Suprapubic skin (tissue), 4 donors: Measurements from ENCODE around the gene COL4A6. TPM values are rescaled to one million over a fixed set of nuclear protein-coding genes. Genes with fewer than 3 reads are reported as not detected.

Experiments used
- DNase-seq, 2 donors: peaks; one replicate each; pipeline ENCODE4 v3.0.0-alpha.2; 2019; ENCODE audit warnings: low spot score in 2 of 2
- H3K27ac ChIP-seq: fragments of 200-600 bp; sonication (generic); one replicate; pipeline ENCODE4 v1.5.1; 2019
- H3K27me3 ChIP-seq: fragments of 200-600 bp; sonication (generic); one replicate; pipeline ENCODE4 v1.5.1; 2019
- H3K36me3 ChIP-seq: fragments of 200-600 bp; sonication (generic); one replicate; pipeline ENCODE4 v1.5.1; 2019
- H3K4me1 ChIP-seq: fragments of 200-600 bp; sonication (generic); one replicate; pipeline ENCODE4 v1.5.1; 2019
- H3K4me3 ChIP-seq: fragments of 200-600 bp; sonication (generic); one replicate; pipeline ENCODE4 v1.5.1; 2019; ENCODE audit warnings: mild to moderate bottlenecking
- H3K9me3 ChIP-seq: fragments of 200-600 bp; sonication (generic); one replicate; pipeline ENCODE4 v1.5.1; 2019
- EP300 ChIP-seq: sonication (generic); formaldehyde crosslinking; IDR thresholded peaks from one replicate; pipeline ENCODE4 v1.6.1; 2017; ENCODE audit warnings: antibody characterized with exemption
- POLR2A ChIP-seq, 2 donors: fragments of 450-650 bp; IDR thresholded peaks; one replicate each; pipeline ENCODE4 v1.6.1; 2017; ENCODE audit warnings: antibody characterized with exemption in 2 of 2, mild to moderate bottlenecking in 2 of 2, moderate library complexity in 2 of 2
- POLR2AphosphoS5 ChIP-seq, 3 donors: sonication (generic); formaldehyde crosslinking; IDR thresholded peaks; one replicate each; pipeline ENCODE4 v1.6.1; 2017; ENCODE audit warnings: antibody characterized with exemption in 3 of 3
- WGBS: methylation state at CpG from one replicate; pipeline ENCODE4 v1.1.5; 2018; 5-methylcytosine and 5-hydroxymethylcytosine counted together
- total RNA-seq, 4 donors: library from RNA; depleted of rRNA; stranded (reverse); fragments of >200 nt; gene quantifications; one replicate each; pipeline ENCODE4 v1.1.0, GENCODE V29; 2016
- TF ChIP-seq, protein P1 (sequence below), 2 donors: fragments of 200-600 bp in 1 of 2; fragments of 450-650 bp in 1 of 2; sonication (generic) in 1 of 2; IDR thresholded peaks; one replicate each; pipeline ENCODE4 v1.5.1; 2016 to 2019; ENCODE audit warnings: antibody characterized with exemption in 2 of 2, mild to moderate bottlenecking in 1 of 2, moderate library complexity in 1 of 2

COL4A6 gene
- total RNA-seq, 4 donors from 2014 or later, result 14.9 to 20.7 (median 16.5) TPM

DNA sequence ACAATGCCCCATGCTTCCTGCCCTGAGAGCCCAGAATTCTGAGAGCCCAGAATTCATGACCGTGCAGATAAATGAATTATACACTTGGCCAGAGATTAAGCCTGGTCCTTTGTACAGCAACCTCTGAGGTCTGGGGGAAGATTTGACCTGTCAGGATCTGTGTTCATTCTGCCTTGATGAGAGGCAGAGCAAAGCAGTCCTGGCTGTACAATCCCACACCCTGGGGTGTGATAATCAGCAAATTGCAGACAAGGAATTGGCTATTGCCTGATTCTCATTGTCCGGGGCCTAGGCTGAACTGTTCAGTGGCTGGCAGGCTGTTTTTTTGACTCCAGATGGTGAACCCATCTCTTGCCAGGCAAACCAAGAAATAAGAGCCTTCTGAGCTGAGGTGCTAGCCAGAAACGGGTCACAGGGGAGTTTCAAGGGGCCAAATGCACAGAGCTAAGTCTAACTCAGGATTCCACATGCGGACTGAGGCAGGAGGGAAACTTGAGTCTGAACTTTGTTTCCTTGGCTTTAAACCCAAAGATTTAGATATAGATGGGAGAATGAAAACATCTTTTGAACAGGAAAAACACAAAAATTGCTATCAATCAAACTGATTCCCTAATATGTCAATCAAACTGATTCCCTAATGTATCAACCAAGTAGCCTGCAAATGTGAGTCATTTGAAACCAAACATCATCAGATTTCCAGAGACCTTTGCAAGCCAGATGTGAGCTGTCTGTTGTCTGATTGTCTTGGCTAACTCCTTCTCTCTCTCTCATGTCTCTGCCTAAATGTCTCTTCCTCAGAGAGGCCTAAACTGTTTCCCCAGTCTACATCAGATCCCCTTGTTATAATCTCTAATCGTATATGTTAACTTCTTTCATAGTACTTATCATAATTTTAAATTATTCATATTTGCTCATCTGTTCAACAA is 187.3 kb downstream of the COL4A6 start:
- Histone ChIP-seq H3K27me3 (no peaks in the 10 kb centered on the region), H3K4me3 (no peak overlapping the region), H3K36me3 (no peaks in the 10 kb centered on the region), H3K4me1 (no peaks in the 10 kb centered on the region), H3K9me3 (no peaks in the 10 kb centered on the region), H3K27ac (no peak overlapping the region)
- WGBS, result 77% methylated on average over 5 of the region's 5 CpGs
- no peak for DNase-seq
- TF ChIP-seq, protein P1, sequence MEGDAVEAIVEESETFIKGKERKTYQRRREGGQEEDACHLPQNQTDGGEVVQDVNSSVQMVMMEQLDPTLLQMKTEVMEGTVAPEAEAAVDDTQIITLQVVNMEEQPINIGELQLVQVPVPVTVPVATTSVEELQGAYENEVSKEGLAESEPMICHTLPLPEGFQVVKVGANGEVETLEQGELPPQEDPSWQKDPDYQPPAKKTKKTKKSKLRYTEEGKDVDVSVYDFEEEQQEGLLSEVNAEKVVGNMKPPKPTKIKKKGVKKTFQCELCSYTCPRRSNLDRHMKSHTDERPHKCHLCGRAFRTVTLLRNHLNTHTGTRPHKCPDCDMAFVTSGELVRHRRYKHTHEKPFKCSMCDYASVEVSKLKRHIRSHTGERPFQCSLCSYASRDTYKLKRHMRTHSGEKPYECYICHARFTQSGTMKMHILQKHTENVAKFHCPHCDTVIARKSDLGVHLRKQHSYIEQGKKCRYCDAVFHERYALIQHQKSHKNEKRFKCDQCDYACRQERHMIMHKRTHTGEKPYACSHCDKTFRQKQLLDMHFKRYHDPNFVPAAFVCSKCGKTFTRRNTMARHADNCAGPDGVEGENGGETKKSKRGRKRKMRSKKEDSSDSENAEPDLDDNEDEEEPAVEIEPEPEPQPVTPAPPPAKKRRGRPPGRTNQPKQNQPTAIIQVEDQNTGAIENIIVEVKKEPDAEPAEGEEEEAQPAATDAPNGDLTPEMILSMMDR (IDR thresholded peaks at IDR 0.05), result no peak
- TF ChIP-seq POLR2A (IDR thresholded peaks at IDR 0.05) (no peak), POLR2AphosphoS5 (IDR thresholded peaks at IDR 0.05) (no peak), EP300 (no peak)

GRCh38 chrX:108246304-108246954 is 191.8 kb downstream of the COL4A6 start:
- Histone ChIP-seq H3K27me3 (no peaks in the 10 kb centered on the region), H3K4me1 (no peaks in the 10 kb centered on the region), H3K9me3 (no peaks in the 10 kb centered on the region), H3K27ac (no peak overlapping the region), H3K4me3 (no peak overlapping the region), H3K36me3 (no peaks in the 10 kb centered on the region)
- no peak for TF ChIP-seq EP300
- TF ChIP-seq POLR2A (IDR thresholded peaks at IDR 0.05), result no peak
- TF ChIP-seq POLR2AphosphoS5 (IDR thresholded peaks at IDR 0.05), result no peak
- TF ChIP-seq, protein P1 (IDR thresholded peaks at IDR 0.05), result no peak
- WGBS, result 96% methylated on average over 3 of the region's 3 CpGs
- DNase-seq, result no peak

DNA sequence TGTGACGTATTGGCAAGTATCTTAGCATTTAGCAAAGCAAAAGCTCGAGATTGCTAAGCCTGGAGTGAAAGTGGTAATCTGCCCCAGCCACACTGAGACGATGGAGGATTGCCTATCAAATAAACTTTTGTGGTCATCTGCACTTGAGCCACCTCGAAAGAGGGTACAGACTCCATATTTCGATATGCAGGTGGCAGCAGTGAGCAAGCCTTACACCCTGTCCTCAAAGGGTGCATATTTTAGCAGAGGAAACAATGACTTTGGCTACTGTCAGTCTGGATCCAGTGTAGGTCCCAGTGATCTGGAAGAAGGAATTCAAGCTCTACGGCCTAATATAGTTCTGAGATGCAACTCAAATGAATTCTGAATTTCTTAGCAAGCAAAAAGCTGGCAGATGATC is 192.8 kb downstream of the COL4A6 start:
- no peak for DNase-seq
- 69% methylated on average over 6 of the region's 6 CpGs for WGBS
- Histone ChIP-seq H3K9me3 (no peaks in the 10 kb centered on the region), H3K27me3 (no peaks in the 10 kb centered on the region), H3K27ac (no peak overlapping the region), H3K4me3 (no peak overlapping the region), H3K36me3 (no peaks in the 10 kb centered on the region), H3K4me1 (no peaks in the 10 kb centered on the region)
- no peak for TF ChIP-seq POLR2AphosphoS5 (IDR thresholded peaks at IDR 0.05)
- TF ChIP-seq EP300, result no peak
- TF ChIP-seq POLR2A (IDR thresholded peaks at IDR 0.05), result no peak
- TF ChIP-seq, protein P1 (IDR thresholded peaks at IDR 0.05), result no peak

DNA sequence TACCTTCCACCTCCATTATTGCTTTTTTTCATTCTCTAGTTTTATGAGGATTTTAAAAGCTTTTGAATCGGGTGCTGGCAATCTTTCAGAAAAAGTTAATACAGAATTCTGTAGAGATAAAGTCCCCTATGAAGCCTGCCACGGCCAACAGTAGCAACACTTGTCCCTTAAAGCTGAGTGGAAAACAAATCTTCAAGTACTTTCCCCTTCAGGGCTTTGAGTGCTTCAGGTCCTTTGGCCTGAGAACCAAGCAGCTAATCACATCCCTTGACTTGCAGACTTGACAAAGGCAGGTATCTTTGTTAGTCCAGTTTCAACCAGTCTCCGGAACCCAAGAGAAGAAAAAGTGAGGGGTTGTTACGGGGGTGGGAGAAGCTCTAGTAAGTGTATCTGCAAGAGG is 202.2 kb downstream of the COL4A6 start:
- Histone ChIP-seq H3K9me3 (no peaks in the 10 kb centered on the region), H3K4me3 (no peak overlapping the region), H3K27ac (no peak overlapping the region), H3K4me1 (no peaks in the 10 kb centered on the region), H3K36me3 (no peaks in the 10 kb centered on the region), H3K27me3 (no peaks in the 10 kb centered on the region)
- no peak for DNase-seq
- WGBS, result 67% methylated on average over 4 of the region's 4 CpGs
- TF ChIP-seq POLR2AphosphoS5 (IDR thresholded peaks at IDR 0.05) (no peak), POLR2A (IDR thresholded peaks at IDR 0.05) (no peak), EP300 (no peak)
- TF ChIP-seq, protein P1 (IDR thresholded peaks at IDR 0.05), result no peak

DNA sequence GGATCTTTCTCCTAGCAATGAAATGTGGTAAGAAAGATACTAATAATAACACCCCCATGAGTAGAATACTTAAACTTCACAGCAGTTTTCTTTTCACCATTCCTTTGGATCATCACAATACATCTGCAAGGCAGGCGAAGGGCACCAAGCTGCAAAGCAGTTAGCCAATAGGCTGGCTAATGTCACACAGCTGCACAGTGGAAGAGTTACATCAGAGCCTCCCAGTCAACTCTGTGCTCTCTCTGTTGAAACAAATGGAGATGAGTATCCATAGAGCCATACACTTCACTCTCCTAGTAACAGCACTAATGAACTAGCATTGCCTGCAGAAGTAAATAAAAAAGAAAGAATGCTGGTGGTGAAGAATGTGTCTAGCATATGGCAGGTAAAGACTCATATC is 207.6 kb downstream of the COL4A6 start:
- no peak for DNase-seq
- H3K27ac ChIP-seq, result no peak overlapping the region
- TF ChIP-seq, protein P1 (IDR thresholded peaks at IDR 0.05), result no peak
- TF ChIP-seq POLR2AphosphoS5 (IDR thresholded peaks at IDR 0.05), result no peak
- no peak for TF ChIP-seq EP300
- TF ChIP-seq POLR2A (IDR thresholded peaks at IDR 0.05), result no peak
- WGBS, result 69% methylated on average over 1 of the region's 1 CpG
- H3K9me3 ChIP-seq, result no peaks in the 10 kb centered on the region
- H3K36me3 ChIP-seq, result no peaks in the 10 kb centered on the region
- H3K4me1 ChIP-seq, result no peaks in the 10 kb centered on the region
- H3K4me3 ChIP-seq, result no peak overlapping the region
- H3K27me3 ChIP-seq, result no peaks in the 10 kb centered on the region
